GM12864 (cell line): ENCODE results near the gene ALX4.

Experiments
- DNase-seq: peaks from one replicate; pipeline ENCODE4 v3.0.0-alpha.2; 2011; ENCODE audit warnings: low read depth
- H3K4me3 ChIP-seq: 2 replicates; pipeline ENCODE4 v1.5.1; 2011; ENCODE audit warnings: mild to moderate bottlenecking, low read depth, low read length, control low read depth
- CTCF ChIP-seq: IDR thresholded peaks from 2 replicates; pipeline ENCODE4 v1.5.1; 2011; ENCODE audit warnings: low read depth, mild to moderate bottlenecking, moderate library complexity, low read length, control low read depth, inconsistent platforms; ENCODE audit errors: missing control alignments

ALX4 gene

GRCh38 chr11:44263738-44264437 lies 46.1 kb downstream of the ALX4 start:
- no peak for DNase-seq
- H3K4me3 ChIP-seq: no peak overlapping the region
- no peak for TF ChIP-seq CTCF

GRCh38 chr11:44261800-44262591 lies 47.9 kb downstream of the ALX4 start:
- TF ChIP-seq CTCF: no peak
- DNase-seq: no peak
- H3K4me3 ChIP-seq: no peak overlapping the region

GRCh38 chr11:44260081-44260480 lies 49.9 kb downstream of the ALX4 start:
- no peak for DNase-seq
- TF ChIP-seq CTCF: no peak
- H3K4me3 ChIP-seq: no peak overlapping the region

- TF ChIP-seq CTCF: no peak
- DNase-seq: no peak
- H3K4me3 ChIP-seq: no peak overlapping the region
Observed at GRCh38 chr11:44258839-44259420, 51.0 kb downstream of the ALX4 start.

- no peak for DNase-seq
- no peak overlapping the region for H3K4me3 ChIP-seq
- TF ChIP-seq CTCF: no peak
Observed at GRCh38 chr11:44258190-44258489, 51.8 kb downstream of the ALX4 start.

GRCh38 chr11:44257338-44258189 lies 52.4 kb downstream of the ALX4 start:
- no peak for DNase-seq
- no peak for TF ChIP-seq CTCF
- no peak overlapping the region for H3K4me3 ChIP-seq
